GM12878 (cell line): ENCODE results near the gene TOM1L1. TPM values are rescaled to one million over a fixed set of nuclear protein-coding genes. Genes with fewer than 3 reads are reported as not detected.

Source experiments
- ATAC-seq: fragments of 200-7000 bp; cut with Tn5 transposase; 3 replicates; pipeline ENCODE4 v1.9.1; 2020; ENCODE audit warnings: mild to moderate bottlenecking, moderate library complexity
- BruUV-seq: library from RNA; stranded (reverse); fragments of 400-500 nt; replicated peaks from 2 replicates; lab custom pipeline; 2021; lab: Mats Ljungman, UMichigan
- CTCF ChIA-PET: fragments of 300-600 bp; sonication (Branson Sonifier 250); formaldehyde crosslinking; extraction: SDS; loops from one replicate; lab custom pipeline; 2021; ENCODE audit warnings: inconsistent platforms; lab: Yijun Ruan, JAX
- POLR2A ChIA-PET: fragments of 350-600 bp; formaldehyde crosslinking; extraction: SDS; loops from one replicate; lab custom pipeline; 2021; ENCODE audit warnings: inconsistent platforms; lab: Charles Lee
- RAD21 ChIA-PET: fragments of 300-600 bp; sonication (Branson Sonifier 250); formaldehyde crosslinking; loops from one replicate; lab custom pipeline; 2023; ENCODE audit warnings: antibody characterized with exemption; ENCODE audit not compliant: unreplicated experiment; lab: Charles Lee
- SMC1A ChIA-PET: fragments of 300-600 bp; sonication (Branson Sonifier 250); formaldehyde crosslinking; loops from one replicate; lab custom pipeline; 2023; ENCODE audit not compliant: unreplicated experiment, uncharacterized antibody; lab: Charles Lee
- DNase-seq: peaks from one replicate; pipeline ENCODE4 v3.0.0-alpha.2; 2011; ENCODE audit warnings: low read depth, low spot score
- FAIRE-seq: peaks from 3 replicates; lab custom pipeline; 2011; peaks lifted over from hg19 to GRCh38; lab: Jason Lieb, UNC
- H2AFZ ChIP-seq: 2 replicates; pipeline ENCODE4 v1.6.0; 2011; ENCODE audit warnings: low read depth, low read length, control low read depth; ENCODE audit not compliant: control insufficient read depth
- H3K27ac ChIP-seq: 2 replicates; pipeline ENCODE4 v1.5.1; 2011; ENCODE audit warnings: control low read depth; ENCODE audit not compliant: control insufficient read depth, insufficient read depth
- H3K27me3 ChIP-seq, 2 experiments: replicated peaks in 1 of 2; 2 replicates each; pipeline versions ENCODE4 v1.6.0 to v1.6.1; 2011; ENCODE audit warnings: low read length in 1 of 2; ENCODE audit not compliant: control insufficient read depth in 2 of 2, insufficient read depth in 2 of 2
- H3K36me3 ChIP-seq, 2 experiments: 2 replicates each; pipeline ENCODE4 v1.5.1; 2011; ENCODE audit warnings: low read length in 1 of 2; ENCODE audit not compliant: control insufficient read depth in 2 of 2, insufficient read depth in 2 of 2
- H3K4me1 ChIP-seq: 2 replicates; pipeline ENCODE4 v1.6.1; 2011; ENCODE audit warnings: mild to moderate bottlenecking, low read length, moderate library complexity, mixed read lengths; ENCODE audit not compliant: control insufficient read depth, insufficient read depth
- H3K4me2 ChIP-seq: 2 replicates; pipeline ENCODE4 v1.6.0; 2011; ENCODE audit warnings: control low read depth; ENCODE audit not compliant: control insufficient read depth, insufficient read depth
- H3K4me3 ChIP-seq: fragments of 200-600 bp; sonication (generic); 2 replicates; pipeline ENCODE4 v1.5.1; 2016
- H3K79me2 ChIP-seq: 2 replicates; pipeline ENCODE4 v1.6.0; 2011; ENCODE audit warnings: low read length; ENCODE audit not compliant: control insufficient read depth, insufficient read depth
- H3K9ac ChIP-seq: 2 replicates; pipeline ENCODE4 v1.8.0; 2011; ENCODE audit warnings: low read length, control low read depth, mixed read lengths; ENCODE audit not compliant: control insufficient read depth, insufficient read depth
- H3K9me3 ChIP-seq: replicated peaks from 3 replicates; pipeline ENCODE4 v1.5.1; 2011; ENCODE audit warnings: mild to moderate bottlenecking, low read length; ENCODE audit not compliant: control insufficient read depth, insufficient read depth
- H4K20me1 ChIP-seq: 2 replicates; pipeline ENCODE4 v1.6.0; 2011; ENCODE audit not compliant: control insufficient read depth, insufficient read depth
- ZBED1 ChIP-seq: IDR thresholded peaks from 2 replicates; pipeline ENCODE4 v1.6.1; 2016; ENCODE audit warnings: borderline replicate concordance
- ZNF24 ChIP-seq: fragments of 450-650 bp; IDR thresholded peaks from 2 replicates; pipeline ENCODE4 v1.6.1; 2017; ENCODE audit warnings: antibody characterized with exemption, mild to moderate bottlenecking
- WGBS: methylation state at CpG from one replicate; pipeline ENCODE4 v1.1.6; 2016; ENCODE audit warnings: low lambda C conversion rate; ENCODE audit not compliant: insufficient replicate concordance, insufficient coverage; ENCODE audit errors: missing lambda C conversion rate; 5-methylcytosine and 5-hydroxymethylcytosine counted together
- in situ Hi-C: fragments of 300-500 bp; cut with MboI; formaldehyde crosslinking; loops from 9 replicates; pipeline ENCODE4 v1.14.3; 2018; ENCODE audit warnings: mixed read lengths
- intact Hi-C: fragments of 100-400 bp; cut with micrococcal nuclease; formaldehyde crosslinking; loops from one replicate; pipeline ENCODE4 v1.14.2; 2022; ENCODE audit not compliant: unreplicated experiment
- polyA plus RNA-seq, 11 experiments: library from polyadenylated mRNA; depleted of rRNA in 4 of 11; unstranded in 6 of 11; stranded (reverse) in 5 of 11; fragments of >200 nt; fragmentation: Nextera tagmentation in 4 of 11; fragmentation: Illumina TruSeq in 1 of 11; extraction: Ambion mirVana in 4 of 11; extraction: Trizol in 1 of 11; gene quantifications; 1 replicate in 1 of 11; 2 replicates in 10 of 11; pipeline versions ENCODE4 v1.2.1 to v1.2.3, GENCODE V29; 2011 to 2016; ENCODE audit warnings: inconsistent platforms in 2 of 11, missing spikeins in 2 of 11, low read depth in 1 of 11
- total RNA-seq, 4 experiments: library from RNA; depleted of rRNA in 3 of 4; stranded (reverse); fragments of >200 nt in 3 of 4; fragmentation: Illumina TruSeq in 1 of 4; extraction: Trizol in 1 of 4; gene quantifications; 2 replicates each; pipeline versions ENCODE4 v1.2.1 to v1.2.3, GENCODE V29; 2013 to 2021
- TF ChIP-seq, protein P1 (sequence below): fragments of 150-350 bp; IDR thresholded peaks from 2 replicates; pipeline ENCODE4 v1.6.1; 2016; ENCODE audit warnings: low read depth, low read length

Gene TOM1L1
- total and polyA plus RNA-seq, 10 of the 15 experiments (the other 5 are each of a cell fraction or from before 2014, with no cell fraction given): 1.9 to 8.8 (median 2.5) TPM

DNA sequence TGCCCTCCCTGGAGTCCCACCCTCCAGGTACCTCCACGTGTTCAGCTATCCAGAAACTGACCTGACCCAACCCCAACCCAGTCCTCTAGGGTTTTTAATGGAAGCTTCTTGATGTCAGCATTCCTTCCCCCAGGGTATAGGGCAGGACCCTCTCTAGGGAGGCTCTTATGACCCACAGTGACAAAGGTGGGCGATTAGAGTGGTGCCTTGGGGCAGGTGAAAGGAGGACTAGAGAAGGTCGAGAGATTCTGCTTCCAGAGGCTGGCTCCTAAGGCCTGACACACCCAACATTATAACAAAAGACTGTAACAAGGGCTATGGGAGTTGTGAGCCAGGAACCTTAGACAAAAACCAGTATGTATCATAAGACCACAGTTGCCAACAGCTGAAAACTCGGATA is 50.6 kb downstream of the TOM1L1 start:
- WGBS: 55% methylated on average over 4 of the region's 4 CpGs

More for the DNA sequence above, 50.6 kb downstream of the TOM1L1 start:
- ChIA-PET RAD21 (no interaction called here), CTCF (no interaction called here)
- no peak overlapping the region for H3K4me2 ChIP-seq
- no peak for DNase-seq
- no peak for FAIRE-seq
- H4K20me1 ChIP-seq: no peaks in the 10 kb centered on the region
- no peaks in the 10 kb centered on the region; the same call in 1 of the 2 replicates for H3K4me1 ChIP-seq
- H3K36me3 ChIP-seq: no peaks in the 10 kb centered on the region; a peak in 1 of 4 replicates
- H3K9me3 ChIP-seq: no peaks in the 10 kb centered on the region
- no TSS peak for BruUV-seq
- TF ChIP-seq ZBED1 (no peak), ZNF24 (no peak)
- TF ChIP-seq, protein P1, sequence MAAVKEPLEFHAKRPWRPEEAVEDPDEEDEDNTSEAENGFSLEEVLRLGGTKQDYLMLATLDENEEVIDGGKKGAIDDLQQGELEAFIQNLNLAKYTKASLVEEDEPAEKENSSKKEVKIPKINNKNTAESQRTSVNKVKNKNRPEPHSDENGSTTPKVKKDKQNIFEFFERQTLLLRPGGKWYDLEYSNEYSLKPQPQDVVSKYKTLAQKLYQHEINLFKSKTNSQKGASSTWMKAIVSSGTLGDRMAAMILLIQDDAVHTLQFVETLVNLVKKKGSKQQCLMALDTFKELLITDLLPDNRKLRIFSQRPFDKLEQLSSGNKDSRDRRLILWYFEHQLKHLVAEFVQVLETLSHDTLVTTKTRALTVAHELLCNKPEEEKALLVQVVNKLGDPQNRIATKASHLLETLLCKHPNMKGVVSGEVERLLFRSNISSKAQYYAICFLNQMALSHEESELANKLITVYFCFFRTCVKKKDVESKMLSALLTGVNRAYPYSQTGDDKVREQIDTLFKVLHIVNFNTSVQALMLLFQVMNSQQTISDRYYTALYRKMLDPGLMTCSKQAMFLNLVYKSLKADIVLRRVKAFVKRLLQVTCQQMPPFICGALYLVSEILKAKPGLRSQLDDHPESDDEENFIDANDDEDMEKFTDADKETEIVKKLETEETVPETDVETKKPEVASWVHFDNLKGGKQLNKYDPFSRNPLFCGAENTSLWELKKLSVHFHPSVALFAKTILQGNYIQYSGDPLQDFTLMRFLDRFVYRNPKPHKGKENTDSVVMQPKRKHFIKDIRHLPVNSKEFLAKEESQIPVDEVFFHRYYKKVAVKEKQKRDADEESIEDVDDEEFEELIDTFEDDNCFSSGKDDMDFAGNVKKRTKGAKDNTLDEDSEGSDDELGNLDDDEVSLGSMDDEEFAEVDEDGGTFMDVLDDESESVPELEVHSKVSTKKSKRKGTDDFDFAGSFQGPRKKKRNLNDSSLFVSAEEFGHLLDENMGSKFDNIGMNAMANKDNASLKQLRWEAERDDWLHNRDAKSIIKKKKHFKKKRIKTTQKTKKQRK: no peak
- TF ChIP-seq, all 136 proteins: peak for 0
- H2AFZ ChIP-seq: no peak overlapping the region
- ATAC-seq: no peak
- in situ Hi-C loops: no loop called here
- ChIA-PET SMC1A (no interaction called here), POLR2A (no interaction called here)
- H3K9ac ChIP-seq: no peak overlapping the region
- no peaks in the 10 kb centered on the region for H3K79me2 ChIP-seq
- H3K27me3 ChIP-seq: no peaks in the 10 kb centered on the region
- intact Hi-C loops: no loop called here
- H3K27ac ChIP-seq: no peak overlapping the region
- no peak overlapping the region for H3K4me3 ChIP-seq
